HK-2 (cell line): Measurements from ENCODE around the gene CHST14.
"Not testable (repeated sequence)": the region's sequence is repeated elsewhere in the genome, so short reads cannot be mapped to it uniquely, and the experiment has no call there.

Experiments
- DNase-seq: peaks from one replicate; pipeline ENCODE4 v3.0.0-alpha.2; 2018; ENCODE audit not compliant: unreplicated experiment

CHST14 gene

DNA sequence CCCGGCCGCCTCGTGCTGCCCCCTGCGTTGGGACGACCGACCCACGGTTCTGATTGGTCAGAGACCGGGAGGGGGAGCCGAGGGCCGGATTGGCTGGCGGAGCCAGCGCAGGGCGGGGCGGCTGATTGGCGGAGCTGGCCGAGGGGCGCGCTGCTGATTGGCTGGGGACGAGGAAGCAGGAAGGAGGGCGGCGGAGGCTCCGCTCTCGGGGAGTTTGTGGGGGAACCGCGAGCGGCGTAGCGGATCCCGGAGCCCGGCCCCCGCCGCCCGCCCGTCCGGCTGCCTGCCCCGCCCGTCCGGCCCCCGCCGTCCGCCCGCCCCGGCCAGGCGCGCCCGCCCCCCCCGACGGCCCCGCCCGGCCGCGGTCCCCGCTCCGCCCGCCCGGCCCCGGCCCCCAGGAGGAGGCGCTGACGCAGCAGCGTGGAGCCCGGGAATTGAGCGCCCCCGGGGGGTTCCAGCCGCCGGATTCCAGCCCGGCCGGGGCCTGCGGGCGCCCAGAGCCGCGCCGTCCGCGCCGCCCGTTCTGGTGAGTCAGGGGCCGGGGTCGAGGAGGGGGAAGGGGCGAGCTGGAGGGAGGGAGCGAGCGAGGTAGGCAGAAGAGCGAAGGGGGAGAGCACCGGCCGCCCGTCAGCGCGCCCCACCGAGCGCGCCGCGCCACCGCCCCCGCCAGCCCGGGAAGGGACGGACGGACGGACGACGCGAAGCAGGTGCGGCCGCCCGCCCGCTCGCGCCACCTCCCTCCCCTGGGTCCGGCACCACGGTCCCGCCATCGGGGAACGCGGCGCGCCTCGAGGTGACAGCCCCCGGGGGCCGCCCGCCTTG lies 29.8 kb upstream of the CHST14 start, which contains the start of gene BAHD1:
Gene BAHD1, plus strand, starts transcription at position 211 of the 822 bp plus-strand sequence. CDS start 17,512 bp downstream, outside the sequence.
- DNase-seq: peak; percentile 94

DNA sequence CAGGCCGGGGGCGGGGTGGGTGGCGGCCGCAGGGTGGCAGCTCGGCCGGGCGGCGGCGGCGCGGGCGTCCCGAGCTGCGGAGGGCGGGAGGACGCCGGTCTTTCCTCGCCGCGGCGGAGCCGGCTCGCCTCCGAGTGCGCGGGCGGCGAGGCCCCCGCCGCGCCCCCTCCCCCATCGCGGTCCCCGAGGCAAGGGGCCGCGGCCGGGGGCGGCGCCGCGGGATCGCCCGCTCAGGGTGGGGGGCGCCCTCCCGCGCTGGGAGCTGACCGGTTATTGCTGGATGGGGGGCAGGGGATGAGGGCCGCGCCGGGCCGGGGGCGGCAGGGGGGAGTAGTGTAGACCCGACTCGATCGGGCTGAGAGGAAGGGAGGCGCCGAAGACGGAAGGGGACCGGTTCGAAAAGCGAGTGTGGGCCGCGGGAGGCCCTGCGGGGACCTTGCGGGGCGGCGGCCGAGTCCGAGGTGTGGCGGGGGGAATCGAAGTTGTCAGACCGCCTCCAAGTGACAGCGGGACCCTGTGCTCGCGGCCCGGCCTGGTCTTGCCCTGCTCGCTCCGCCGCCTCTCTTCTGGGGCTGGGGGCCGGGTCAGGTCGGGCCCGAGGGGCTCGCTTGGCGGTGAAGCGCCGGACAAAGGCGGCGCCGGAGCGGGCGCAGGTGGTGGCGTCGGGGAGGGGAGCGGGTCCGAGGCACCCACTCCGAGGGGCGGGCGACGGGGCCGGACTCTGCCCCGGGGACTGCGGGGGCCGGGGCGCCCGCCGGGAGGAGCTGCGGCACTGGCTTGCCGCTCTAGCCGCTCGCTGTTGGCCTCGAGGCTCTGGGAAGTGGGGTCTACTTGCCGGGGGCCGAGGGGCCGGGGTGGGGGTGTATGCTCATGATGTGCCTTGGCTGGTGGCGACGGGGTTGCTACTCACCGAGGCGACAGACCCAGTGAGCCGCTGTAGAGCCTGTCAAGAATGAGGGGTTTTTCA lies 28.9 kb upstream of the CHST14 start:
- DNase-seq: peak; percentile 19

DNA sequence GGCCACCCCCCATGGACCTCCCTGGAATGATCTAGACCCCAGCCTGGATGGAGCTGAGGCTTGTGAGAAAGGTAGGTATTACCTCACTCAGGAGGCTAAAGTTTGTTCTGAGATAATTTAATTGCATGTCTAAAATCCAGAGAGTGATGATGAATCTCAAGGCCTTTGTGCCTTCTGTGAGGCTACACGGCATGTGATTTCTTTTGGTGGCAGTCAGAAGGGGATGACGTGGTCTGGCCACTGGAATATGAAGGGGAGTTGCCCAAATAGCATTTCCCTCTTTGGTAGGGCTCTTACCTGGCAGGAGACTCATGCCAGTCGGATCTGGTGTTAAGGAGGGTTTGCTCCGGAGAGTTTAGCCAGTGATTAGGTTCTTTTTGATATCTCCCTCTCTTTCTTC lies 27.5 kb upstream of the CHST14 start:
- no peak for DNase-seq

DNA sequence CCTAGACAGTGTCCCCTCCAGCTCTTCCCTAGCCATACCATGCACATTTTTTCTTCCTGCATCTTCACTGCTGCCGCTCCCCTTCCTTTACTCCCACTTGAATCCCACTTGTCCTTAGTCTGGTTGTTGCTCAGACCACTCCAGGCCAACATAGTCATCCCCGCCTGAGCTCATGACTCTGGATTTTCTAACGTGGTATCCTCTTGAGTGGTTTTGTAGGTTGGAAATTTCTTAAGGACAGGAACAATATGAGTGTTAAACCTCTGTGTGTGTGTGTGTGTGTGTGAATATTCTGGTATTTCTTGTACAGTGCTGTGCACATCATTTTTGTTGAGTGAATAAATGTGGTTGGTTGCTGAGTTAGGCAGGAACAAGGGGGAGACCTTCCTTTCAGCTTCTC lies 26.9 kb upstream of the CHST14 start:
- DNase-seq: no peak

DNA sequence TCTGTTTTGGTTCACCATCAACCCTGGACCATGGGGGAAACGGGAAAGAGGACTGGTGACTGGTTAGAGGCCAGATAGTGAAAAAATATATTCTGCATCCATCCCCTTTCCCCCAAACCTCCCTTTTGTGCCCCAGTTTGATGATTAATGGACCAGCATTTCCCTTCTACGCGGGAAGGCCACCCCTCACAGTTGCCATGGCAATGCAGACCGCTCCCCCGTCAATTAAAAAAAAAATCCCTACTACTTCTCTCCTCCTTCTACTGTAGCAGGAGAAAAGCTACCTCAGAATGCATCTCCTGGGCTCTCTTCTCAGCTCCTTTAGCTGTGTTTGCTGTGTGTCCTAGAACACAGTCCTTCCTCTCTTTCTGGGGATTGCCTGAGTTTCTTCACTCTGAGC lies 26.0 kb upstream of the CHST14 start:
- no peak for DNase-seq

DNA sequence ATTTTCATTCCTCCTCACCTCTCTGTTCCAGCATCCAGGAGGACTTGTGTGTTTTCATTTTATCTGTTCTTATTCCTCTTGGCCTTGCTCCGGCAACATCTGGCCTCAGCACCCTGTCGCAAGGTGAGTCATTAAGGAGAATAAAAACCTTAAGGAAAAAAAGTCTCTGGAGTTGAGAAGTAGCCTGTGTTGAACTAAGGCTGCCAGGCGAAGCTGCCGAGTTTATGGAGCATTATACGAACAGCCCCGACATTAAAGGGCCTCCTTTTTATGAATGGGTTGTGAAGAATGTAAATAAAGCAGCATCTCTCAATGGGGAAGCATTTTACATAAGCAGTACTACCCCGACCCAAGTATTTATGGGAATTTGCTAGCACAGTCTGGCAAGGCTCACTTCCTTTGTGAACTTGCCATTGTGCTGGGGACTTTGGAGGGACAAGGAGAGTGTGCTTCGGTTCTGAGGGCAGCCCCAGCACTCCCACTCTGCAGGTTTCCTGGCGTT lies 25.3 kb upstream of the CHST14 start:
- DNase-seq: no peak

DNA sequence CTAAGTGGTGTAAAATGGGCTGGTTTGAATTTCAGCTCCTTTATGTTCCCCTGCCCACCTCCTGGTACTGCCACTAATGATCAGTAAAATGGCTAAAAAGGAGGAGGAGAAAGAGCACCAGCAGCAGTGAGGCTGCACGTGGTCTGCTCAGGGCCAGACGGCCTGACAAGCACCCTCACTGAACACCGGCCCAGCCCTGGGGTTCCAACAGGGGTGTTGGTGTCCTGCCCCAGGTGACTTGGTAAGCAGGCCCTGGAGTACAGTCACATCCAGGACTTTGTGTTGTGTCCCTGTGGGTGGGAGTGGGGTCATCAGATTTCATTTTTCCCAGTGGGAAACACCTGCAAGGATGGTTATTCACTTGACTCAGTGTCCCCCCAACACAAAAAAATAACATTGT lies 24.6 kb upstream of the CHST14 start:
- DNase-seq: no peak

DNA sequence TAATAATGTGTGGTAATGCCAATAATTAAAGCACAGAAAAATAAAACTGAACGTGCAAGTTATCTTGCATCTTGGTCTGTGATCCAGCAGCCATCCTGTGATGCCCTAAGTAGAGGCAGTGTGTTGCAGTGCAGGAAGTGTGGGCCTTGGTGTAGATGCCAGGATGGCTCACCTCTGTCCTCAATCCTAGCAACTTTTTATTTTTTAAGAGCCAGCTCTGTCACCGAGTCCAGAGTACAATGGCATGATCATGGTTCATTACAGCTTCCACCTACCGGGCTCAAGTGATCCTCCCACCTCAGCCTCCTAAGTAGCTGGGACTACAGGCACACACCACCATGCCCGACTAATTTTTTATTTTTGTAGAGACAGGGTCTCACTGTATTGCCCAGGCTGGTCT lies 22.4 kb upstream of the CHST14 start:
- no peak for DNase-seq

DNA sequence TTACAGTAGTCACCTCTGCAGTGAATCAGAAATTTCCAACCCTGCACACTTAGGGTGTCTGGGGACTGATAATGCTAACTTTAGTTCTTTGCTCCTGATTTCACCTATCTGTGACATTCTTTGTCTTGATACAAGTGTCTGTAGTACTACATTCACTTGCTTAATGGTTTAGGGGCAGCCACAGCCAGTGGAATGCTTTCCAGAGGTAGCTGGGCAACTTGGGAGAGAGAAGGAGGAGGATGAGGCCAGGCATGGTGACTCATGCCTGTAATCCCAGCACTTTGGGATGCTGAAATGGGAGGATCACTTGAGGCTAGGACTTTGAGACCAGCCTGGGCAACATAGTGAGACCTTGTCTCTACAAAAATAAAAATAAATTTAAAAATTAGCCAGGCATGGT lies 21.5 kb upstream of the CHST14 start:
- no peak for DNase-seq

DNA sequence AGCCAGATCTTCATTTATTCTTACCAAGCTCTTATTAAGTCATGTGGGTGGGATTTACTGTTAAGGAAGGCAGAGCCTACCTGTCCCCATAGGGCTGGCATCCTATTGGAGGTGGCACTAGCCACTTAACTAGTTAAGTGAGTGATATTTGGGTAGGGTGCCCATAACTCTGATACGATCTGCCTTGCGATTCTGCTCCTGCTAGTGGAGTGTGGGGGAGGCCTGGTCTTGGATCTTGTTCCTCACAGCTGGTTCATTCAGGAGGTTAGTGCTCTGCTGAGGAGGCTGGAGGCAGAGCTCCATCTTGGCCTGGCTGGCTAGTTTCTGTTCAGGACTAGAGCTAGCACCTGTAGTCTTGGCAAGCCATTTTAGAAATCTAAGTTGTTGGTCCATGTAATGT lies 20.7 kb upstream of the CHST14 start:
- DNase-seq: no peak

DNA sequence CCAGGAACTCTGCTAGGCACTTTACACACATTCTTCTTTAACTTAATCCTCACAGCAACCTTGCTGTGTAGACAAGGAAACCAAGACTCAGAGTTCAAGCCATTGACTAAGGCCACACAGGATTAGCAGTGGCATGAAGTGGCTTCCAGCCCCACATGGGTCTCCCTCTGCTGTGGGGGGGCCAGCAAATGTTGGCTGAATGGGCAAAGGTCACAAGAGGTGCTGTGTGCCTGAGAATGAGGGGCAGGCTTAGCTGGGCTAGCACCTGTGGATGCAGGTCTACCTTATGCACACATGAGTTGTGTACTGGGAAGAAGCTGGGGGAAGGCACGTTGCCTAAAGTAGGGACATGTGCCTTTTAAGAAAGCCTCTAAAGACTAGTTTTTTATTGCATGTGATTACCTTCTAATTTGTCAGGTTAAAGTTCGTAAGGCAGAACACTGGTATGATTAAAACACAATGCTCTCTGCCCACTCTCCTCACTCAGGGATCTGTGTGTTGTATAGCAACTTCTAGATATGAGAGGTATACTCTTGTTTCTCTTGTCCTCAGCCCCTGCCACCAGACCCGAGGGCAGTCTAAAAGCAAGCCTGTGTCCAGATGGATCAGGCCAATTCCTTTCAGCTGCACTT lies 19.1 kb upstream of the CHST14 start:
- DNase-seq: no peak

DNA sequence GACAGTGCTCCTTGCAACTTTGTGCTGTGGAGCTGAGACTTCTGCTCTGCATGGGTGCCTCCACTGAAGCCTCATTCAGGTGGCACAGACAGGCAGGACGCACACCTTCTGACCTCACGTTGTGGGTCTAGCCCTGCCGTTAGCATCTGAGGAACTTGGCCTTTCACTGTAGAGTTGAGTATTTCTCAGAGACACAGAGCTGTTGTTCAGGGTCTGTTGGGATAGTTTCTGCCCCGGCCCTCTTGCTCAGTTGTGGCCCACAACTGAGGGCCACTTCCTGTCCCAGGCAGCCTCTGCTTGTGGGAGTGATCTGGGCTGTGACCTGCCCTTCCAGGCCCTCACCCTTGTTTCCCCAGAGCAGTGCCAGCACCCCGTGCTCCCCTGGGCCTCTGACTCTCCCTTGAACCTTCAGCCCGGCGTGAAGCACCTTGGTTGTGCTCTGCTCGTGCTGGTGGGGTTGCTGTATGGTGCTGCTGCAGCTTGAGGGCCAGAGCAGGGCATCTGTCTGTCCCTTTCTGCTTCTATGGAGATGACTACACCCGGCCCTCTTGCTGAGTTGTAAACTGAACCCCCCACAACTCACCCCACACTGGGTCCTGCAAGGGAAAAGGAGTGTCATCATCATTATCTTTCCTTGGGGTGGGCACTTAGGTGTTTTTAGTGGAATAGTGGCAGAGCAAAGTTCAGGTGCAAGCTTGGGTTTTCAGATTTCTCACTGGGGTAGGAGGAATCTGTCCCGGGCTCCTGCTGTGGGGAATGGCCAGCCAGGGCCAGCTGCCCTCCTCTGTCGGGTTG lies 18.3 kb upstream of the CHST14 start:
- no peak for DNase-seq

DNA sequence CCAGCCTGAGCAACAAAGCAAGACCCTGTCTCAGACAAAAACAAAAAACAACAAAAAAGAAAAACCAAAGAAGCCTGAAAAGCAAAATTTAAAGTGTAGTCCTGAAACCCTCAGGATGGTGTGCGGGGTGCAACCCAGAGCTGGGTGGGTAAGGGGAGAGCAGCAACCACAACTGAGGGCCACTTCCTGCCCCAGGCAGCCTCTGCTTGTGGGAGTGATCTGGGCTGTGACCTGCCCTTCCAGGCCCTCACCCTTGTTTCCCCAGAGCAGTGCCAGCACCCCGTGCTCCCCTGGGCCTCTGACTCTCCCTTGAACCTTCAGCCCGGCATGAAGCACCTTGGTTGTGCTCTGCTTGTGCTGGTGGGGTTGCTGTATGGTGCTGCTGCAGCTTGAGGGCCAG lies 16.8 kb upstream of the CHST14 start:
- DNase-seq: not testable (repeated sequence)

DNA sequence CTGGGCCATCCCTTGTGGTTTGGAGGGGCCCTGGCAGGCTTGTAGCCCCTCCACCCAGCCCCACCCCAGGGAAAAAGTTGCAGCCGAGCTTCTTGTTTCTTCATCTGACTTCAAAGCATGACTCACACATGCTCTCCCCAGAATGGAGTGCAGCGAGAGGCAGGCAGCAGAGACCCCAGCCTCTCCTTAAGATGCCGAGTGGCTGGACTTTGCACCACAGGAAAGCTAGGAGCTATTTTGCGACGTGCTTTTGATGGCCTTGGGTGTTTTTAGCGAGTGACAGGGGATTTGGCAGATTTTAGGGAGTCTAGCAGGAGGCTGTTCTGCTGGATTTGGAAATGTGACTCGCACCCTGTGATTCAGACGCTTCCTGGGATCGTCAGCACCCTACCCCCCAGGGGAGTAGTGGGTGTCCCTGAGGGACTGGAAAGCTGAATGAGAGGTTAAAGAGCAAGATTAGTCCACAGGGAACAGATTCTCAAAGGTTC lies 15.8 kb upstream of the CHST14 start:
- DNase-seq: no peak

DNA sequence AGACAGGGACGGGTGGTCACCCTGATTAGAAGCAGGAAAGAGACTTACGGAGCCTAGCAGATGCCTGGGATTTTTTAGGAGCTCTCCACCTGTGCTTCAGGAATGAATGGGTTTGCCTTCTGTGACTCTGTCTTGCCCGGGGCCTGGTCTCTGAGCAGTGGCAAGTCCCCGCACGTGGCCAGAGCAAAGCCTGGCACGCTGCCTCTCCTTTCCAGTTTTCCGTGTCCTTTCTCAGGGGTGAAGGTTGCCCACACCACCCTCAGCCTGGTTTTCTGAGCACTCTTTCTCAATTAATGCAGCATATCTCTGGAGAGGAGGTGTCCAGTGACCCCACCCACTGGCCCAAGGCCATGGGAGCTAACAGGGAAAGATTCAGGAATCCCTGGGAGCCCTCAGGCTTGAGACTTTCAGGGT lies 14.5 kb upstream of the CHST14 start:
- DNase-seq: no peak

DNA sequence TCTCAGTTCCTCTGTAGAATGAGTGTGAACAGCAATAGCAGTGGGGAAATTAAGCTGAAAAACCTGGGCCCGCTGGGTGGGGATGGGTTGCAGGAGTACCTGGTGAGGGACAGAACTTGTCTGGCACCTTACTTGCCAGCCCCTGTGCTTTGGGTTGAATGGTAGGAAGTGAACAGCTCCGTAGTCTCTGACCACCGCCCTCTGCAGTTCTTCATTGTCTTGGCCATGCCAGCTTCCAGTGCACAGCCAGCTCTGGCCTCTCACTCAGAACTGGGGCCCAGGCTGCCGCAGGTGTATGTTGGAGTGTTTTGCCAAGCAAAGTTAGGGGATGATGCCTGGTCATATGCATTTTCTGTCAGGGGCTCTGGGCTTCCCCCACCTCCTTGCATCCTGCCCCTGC lies 14.0 kb upstream of the CHST14 start:
- no peak for DNase-seq

DNA sequence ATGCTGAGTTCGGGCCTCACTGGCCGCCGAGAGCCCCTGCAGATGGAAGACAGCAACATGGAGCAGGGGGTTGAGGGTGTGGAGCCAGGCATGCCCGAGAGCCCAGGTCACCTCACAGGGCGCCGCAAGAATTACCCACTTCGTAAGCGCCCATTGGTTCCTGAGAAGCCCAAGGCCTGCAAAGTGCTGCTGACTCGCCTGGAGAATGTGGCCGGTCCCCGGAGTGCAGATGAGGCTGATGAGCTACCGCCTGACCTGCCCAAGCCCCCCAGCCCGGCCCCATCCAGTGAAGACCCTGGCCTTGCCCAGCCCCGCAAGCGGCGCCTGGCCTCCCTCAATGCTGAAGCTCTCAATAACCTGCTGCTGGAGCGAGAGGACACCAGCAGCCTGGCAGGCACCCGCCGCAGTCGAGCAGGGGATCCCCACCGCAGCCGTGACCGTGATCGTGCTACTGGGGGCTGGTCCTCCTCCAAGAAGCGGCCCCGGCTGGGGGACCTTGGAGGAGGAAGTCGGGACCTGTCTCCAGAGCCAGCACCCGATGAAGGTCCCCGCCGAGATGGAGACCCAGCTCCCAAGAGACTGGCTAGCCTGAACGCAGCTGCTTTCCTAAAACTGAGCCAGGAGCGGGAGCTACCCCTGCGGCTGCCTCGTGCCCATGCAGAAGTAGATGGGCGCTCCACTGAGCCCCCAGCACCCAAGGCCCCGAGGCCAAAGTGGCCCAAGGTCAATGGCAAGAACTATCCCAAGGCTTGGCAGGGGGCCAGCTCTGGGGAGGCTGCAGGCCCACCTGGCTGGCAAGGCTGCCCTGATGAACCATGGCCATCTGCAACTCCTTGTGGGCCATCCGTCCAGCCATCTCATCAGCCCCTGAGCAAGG lies 12.1 kb upstream of the CHST14 start:
- DNase-seq: no peak

DNA sequence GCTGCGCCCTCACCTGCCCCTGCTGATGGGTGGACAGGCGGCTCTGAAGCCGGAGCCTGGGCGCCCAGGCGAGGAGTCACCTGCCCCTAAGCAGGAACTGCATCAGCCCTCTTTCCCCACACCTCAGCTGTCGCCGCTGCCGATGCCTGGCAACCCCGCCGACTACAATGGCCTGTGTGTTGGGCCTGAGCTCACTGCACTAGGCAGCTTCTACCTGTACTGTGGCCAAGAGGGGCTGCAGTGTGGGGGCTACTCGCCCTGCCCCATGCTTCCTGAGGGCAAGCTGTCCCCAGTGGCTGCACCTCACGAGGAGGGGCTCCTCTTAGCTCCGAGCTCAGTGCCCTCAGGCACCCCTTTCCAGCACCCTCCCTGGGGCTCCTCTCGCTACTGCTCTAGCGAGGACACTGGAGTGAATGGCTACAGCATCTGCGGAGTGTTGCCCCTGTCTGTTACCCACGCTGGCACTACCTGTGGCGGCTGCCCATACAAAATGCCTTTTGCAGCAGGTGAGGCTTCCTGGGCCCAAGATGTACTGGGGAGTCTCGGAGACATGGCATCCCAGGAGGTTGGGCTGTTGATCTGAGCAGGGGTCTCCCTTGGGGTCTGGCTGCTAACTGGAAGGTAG lies 11.3 kb upstream of the CHST14 start:
- no peak for DNase-seq

DNA sequence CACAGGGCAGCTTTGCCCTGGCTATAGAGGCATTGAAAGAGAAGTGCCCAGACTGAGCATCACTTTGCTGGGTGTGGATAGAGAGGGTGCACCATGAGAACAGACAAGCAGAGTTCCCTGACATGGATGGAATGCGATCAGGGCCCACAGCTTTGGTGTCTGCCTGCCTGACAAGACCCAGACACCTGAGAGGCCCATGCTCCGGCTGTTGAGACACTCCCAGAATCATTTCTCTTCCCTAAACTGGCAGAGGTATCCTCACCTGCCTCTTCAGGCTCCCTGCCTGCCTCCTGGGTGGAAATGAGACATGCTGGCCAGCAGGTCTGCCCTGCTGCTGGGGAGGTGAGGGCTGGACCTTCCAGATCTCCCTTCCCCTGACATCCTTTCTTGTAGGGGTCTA lies 10.4 kb upstream of the CHST14 start:
- no peak for DNase-seq

DNA sequence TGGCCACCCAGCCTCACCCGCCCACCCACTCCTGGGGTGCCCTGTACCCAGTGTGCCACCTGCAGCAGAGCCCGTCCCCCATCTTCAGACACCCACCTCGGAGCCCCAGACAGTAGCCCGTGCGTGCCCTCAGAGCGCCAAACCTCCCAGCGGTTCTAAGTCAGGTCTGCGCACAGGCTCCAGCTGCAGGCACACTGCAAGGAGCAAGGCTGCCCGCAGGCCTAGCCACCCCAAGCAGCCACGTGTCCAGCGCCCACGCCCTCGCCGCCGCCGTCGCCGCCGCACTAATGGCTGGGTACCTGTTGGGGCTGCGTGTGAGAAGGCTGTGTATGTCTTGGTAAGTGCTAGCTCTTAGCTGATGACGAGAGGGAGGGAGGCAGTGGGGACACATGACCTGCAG lies 8.8 kb upstream of the CHST14 start:
- DNase-seq: no peak
